Panc1 (cell line): ENCODE results near the gene PPARG.

Experiments
- POLR2AphosphoS5 ChIP-seq: IDR thresholded peaks from 2 replicates; pipeline ENCODE4 v1.6.1; 2012; ENCODE audit warnings: mild to moderate bottlenecking, low read depth, low read length, moderate library complexity
- SIN3A ChIP-seq: IDR thresholded peaks from 2 replicates; pipeline ENCODE4 v1.6.1; 2012; ENCODE audit warnings: low read depth, mild to moderate bottlenecking, low read length, moderate library complexity, borderline replicate concordance; ENCODE audit not compliant: insufficient read depth
- TCF7L2 ChIP-seq: IDR thresholded peaks from 2 replicates; pipeline ENCODE4 v1.6.1; 2011; ENCODE audit warnings: mild to moderate bottlenecking, low read depth, low read length, inconsistent platforms
- TF ChIP-seq, protein P1 (sequence below): fragments of 450-650 bp; IDR thresholded peaks from 2 replicates; pipeline ENCODE4 v1.5.1; 2017; ENCODE audit warnings: mild to moderate bottlenecking
- TF ChIP-seq, protein P2 (sequence below), 2 experiments: IDR thresholded peaks; 2 replicates each; pipeline ENCODE4 v1.6.1; 2011 to 2012; ENCODE audit warnings: low read depth in 2 of 2, control low read depth in 1 of 2, low read length in 1 of 2, mild to moderate bottlenecking in 1 of 2, moderate library complexity in 1 of 2; ENCODE audit not compliant: insufficient read depth in 1 of 2

DNA sequence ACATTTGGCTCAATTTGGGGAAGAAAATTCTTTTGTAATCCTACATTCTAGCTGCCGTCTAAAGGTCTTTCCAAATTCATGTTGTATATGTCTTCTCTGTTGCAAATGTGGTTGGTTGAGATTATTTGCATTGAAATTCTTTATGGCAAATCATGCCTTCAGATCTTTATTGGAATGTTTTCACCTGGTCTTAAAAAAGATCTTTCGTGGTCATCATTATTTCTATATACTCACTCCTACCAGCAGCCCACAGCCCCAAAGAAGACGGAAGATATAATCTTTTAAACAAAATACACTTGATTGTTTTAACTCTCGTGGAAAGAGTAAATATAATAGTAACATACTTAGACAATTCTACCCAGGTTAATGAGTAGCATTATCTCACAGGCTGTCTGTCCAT lies 41.5 kb upstream of the PPARG start:
- TF ChIP-seq, protein P1, sequence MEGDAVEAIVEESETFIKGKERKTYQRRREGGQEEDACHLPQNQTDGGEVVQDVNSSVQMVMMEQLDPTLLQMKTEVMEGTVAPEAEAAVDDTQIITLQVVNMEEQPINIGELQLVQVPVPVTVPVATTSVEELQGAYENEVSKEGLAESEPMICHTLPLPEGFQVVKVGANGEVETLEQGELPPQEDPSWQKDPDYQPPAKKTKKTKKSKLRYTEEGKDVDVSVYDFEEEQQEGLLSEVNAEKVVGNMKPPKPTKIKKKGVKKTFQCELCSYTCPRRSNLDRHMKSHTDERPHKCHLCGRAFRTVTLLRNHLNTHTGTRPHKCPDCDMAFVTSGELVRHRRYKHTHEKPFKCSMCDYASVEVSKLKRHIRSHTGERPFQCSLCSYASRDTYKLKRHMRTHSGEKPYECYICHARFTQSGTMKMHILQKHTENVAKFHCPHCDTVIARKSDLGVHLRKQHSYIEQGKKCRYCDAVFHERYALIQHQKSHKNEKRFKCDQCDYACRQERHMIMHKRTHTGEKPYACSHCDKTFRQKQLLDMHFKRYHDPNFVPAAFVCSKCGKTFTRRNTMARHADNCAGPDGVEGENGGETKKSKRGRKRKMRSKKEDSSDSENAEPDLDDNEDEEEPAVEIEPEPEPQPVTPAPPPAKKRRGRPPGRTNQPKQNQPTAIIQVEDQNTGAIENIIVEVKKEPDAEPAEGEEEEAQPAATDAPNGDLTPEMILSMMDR, result no peak
- no peak for TF ChIP-seq POLR2AphosphoS5
- TF ChIP-seq, protein P2, sequence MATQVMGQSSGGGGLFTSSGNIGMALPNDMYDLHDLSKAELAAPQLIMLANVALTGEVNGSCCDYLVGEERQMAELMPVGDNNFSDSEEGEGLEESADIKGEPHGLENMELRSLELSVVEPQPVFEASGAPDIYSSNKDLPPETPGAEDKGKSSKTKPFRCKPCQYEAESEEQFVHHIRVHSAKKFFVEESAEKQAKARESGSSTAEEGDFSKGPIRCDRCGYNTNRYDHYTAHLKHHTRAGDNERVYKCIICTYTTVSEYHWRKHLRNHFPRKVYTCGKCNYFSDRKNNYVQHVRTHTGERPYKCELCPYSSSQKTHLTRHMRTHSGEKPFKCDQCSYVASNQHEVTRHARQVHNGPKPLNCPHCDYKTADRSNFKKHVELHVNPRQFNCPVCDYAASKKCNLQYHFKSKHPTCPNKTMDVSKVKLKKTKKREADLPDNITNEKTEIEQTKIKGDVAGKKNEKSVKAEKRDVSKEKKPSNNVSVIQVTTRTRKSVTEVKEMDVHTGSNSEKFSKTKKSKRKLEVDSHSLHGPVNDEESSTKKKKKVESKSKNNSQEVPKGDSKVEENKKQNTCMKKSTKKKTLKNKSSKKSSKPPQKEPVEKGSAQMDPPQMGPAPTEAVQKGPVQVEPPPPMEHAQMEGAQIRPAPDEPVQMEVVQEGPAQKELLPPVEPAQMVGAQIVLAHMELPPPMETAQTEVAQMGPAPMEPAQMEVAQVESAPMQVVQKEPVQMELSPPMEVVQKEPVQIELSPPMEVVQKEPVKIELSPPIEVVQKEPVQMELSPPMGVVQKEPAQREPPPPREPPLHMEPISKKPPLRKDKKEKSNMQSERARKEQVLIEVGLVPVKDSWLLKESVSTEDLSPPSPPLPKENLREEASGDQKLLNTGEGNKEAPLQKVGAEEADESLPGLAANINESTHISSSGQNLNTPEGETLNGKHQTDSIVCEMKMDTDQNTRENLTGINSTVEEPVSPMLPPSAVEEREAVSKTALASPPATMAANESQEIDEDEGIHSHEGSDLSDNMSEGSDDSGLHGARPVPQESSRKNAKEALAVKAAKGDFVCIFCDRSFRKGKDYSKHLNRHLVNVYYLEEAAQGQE (IDR thresholded peaks at IDR 0.05; ENCODE audit: insufficient read depth in 1 of 2, low read depth in 2 of 2, low read length in 1 of 2), result no peak
- TF ChIP-seq SIN3A, result no peak
- TF ChIP-seq TCF7L2, result no peak
